Right lung (tissue), 10 donors: ENCODE measurements around the gene HECTD1. TPM values are rescaled to one million over a fixed set of nuclear protein-coding genes. Genes with fewer than 3 reads are reported as not detected.
A peak's percentile ranks its signal among the peaks of the same experiment; 100 is the strongest.
"Not testable (repeated sequence)": the region's sequence is repeated elsewhere in the genome, so short reads cannot be mapped to it uniquely, and the experiment has no call there.

ENCODE experiments used
- DNase-seq, 2 donors: peaks; one replicate each; pipeline ENCODE4 v3.0.0-alpha.2; 2013
- long read RNA-seq, 8 donors: transcript quantifications; one replicate each; lab custom pipeline, GENCODE V29; 2026
- polyA plus RNA-seq, 5 donors: library from polyadenylated mRNA; unstranded; fragments of 120-200 nt; gene quantifications; one replicate each; pipeline versions ENCODE4 v1.2.1 to v1.2.3, GENCODE V29; 2013; ENCODE audit warnings: inconsistent platforms in 1 of 5, low replicate concordance in 1 of 5; ENCODE audit not compliant: insufficient read length in 5 of 5, insufficient read depth in 1 of 5

The HECTD1 gene
- 100 to 1,000 TPM; 144 to 214 (median 192) TPM for polyA plus RNA-seq
- long read RNA-seq, donor 1, partial matches to known transcripts = 5 of 12 reads
- long read RNA-seq, donor 1, other reads (novel, unspliced or antisense) = 0 of 12 reads
- long read RNA-seq, donor 2, partial matches to known transcripts = 0 of 1 reads
- long read RNA-seq, donor 2, other reads (novel, unspliced or antisense) = 0 of 1 reads
- long read RNA-seq, donor 3, partial matches to known transcripts = 6 of 11 reads
- long read RNA-seq, donor 3, other reads (novel, unspliced or antisense) = 0 of 11 reads
- long read RNA-seq, donor 4, partial matches to known transcripts = 0 of 6 reads
- long read RNA-seq, donor 4, other reads (novel, unspliced or antisense) = 0 of 6 reads
- long read RNA-seq, donor 5, transcript HECTD1-214 (2 exons, 684 nt) = minor isoform, 7 of 29 reads
- long read RNA-seq, donor 5, transcript HECTD1-212 (2 exons, 595 nt) = major isoform, 11 of 29 reads
- long read RNA-seq, donor 5, partial matches to known transcripts = 11 of 29 reads
- long read RNA-seq, donor 5, other reads (novel, unspliced or antisense) = 0 of 29 reads
- long read RNA-seq, donor 6, full-length matches to known transcripts = 7 of 7 reads
- long read RNA-seq, donor 6, partial matches to known transcripts = 0 of 7 reads
- long read RNA-seq, donor 6, other reads (novel, unspliced or antisense) = 0 of 7 reads
- long read RNA-seq, donor 7, transcript HECTD1-212 (2 exons, 595 nt) = major isoform, 8 of 17 reads
- long read RNA-seq, donor 7, partial matches to known transcripts = 5 of 17 reads
- long read RNA-seq, donor 7, other reads (novel, unspliced or antisense) = 0 of 17 reads
- long read RNA-seq, donor 8, partial matches to known transcripts = 0 of 3 reads
- long read RNA-seq, donor 8, other reads (novel, unspliced or antisense) = 0 of 3 reads

DNA sequence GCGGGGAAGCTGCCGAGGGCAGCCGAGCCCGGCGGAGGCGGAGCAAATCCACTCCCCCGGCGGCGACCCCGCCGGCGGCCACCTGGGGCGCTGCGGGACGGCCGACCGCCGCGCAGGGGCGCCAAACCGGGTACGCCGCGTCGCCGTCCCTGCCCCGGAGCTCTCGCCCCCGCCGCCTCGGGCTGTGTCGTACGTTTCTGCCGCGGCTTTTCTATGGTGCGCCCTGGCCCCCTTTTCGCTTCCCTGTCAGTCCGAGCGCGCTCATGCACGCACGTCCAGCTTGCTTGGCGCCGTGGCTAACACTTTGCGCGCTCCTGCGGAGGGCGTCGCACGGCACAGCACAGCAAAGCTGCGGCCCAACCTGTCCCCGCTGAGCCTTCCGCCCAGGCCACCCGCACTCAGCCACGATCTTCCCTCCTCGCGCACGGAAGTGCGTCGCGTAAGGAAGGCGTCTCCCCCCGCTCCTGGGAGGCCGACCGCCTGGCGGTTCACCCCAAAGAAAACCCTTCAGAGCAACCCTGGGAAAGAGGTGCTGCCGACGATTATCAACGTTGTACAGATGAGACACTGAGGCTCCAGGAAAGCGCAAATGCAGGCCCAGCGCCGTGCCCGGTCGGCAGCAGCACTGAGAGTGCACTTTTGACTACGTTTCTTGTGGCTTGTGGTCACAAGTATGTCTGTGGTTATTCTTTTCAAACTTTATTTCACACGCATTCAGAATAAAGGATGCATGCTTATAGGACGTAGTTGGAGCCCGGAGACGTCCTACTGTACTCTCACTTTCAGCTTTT is at the start of gene HECTD1:
HECTD1 (minus strand) TSS at position 39 of the 791 bp plus-strand sequence. CDS start 1,857 bp downstream, outside the sequence.
- DNase-seq = peak; percentile 93

DNA sequence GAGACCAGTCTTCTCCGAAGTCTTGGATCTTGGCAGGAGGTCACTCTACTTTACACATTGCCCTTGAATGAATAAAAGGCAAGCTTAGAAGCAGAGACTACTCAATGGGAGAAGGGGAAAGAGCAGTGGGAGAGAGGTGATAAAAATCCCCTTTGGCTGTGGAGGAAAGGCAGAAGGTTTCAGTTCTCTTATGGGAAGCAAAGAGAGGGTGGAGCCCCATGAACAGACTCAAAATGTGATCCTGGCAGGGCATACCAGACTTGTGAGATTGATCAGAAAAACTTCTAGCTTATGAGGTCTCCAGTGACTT is 49.6 kb upstream of the HECTD1 start:
- DNase-seq = no peak

DNA sequence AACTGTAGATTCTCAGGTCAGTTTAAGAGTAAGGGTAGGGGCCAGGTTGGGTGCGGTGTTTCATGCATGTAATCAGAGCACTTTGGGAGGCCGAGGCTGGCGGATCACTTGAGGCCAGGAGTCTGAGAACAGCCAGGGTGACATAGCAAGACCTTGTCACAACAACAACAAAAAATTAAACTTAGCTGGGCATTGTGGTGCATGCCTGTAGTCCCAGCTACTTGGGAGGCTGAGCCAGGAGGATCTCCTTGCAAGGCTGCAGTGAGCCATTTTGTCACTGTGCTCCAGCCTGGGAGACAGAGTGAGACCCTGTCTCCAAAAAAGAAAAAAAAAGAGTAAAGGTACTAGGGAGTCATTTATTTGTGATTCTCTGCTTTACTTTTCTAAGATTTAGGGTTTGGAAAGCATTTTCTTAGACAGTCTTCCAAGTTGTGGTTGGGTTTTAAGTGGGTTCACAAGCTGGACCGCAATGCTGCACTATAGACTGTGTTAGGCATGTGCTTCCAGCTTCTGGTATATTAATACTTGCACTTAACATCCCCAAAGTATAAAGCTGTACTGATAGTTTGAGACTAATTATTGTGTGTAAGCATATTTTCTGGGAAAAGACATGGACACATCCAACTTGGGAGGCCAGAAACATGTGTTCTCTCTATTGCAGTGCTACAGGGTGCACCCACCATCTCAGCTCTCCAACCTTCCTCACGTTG is 49.1 kb upstream of the HECTD1 start:
- no peak for DNase-seq

DNA sequence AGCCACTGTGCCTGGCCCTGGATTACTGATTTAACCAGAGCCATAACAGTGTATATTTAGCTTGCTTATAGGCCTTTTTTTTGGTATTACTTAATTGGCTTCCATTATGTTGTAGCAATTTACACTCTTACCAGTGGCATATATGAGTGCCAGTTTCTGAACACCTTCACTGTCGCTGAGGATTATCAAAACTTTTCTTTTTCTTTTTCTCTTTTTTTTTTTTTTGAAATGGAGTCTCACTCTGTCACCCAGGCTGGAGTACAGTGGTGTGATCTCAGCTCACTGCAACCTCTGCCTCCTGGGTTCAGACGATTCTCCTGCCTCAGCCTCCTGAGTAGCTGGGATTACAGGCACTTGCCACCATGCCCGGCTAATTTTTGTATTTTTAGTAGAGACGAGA is 48.3 kb upstream of the HECTD1 start:
- DNase-seq = not testable (repeated sequence)

DNA sequence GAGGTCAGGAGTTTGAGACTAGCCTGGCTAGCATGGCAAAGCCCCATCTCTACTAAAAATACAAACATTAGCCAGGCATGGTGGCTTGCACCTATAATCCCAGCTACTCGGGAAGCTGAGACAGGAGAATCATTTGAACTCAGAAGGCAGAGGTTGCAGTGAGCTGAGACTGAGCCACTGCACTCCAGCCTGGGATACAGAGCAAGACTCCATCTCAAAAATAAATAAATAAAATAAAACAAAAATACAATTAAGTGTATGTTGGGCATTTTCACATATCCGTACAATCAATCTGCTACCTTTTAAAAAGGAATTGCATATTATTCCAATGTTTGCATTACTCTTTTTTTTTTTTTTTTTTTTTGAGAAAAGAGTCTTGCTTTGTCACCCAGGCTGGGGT is 47.7 kb upstream of the HECTD1 start:
- DNase-seq = no peak

DNA sequence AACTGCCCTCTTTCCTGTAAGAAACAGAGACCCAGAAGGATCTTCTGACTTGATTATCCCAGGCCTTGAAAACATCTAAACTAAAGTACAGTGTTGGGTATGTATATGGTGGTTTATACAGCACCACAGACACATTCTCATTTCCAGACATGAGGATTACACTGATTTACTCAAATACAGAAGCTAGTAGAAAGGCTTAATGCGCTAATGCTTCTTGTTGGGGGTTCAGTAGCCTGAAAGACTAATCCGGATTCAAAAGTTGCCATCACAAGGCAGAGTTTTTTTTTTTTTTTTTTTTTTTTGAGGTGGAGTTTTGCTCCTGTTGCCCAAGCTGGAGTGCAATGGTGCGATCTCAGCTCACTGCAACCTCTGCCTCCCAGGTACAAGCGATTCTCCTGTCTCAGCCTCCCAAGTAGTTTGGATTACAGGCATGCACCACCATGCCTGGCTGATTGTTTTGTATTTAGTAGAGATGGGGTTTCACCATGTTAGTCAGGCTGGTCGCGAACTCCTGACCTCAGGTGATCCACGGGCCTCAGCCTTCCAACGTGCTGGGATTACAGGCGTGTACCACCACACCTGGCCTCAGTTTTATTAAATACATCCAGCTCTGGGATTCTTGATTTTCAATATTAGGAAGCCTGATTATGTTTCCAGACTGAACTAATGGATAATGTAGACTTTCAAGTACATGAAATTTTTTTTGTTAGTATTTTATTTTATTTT is 46.3 kb upstream of the HECTD1 start:
- no peak for DNase-seq

DNA sequence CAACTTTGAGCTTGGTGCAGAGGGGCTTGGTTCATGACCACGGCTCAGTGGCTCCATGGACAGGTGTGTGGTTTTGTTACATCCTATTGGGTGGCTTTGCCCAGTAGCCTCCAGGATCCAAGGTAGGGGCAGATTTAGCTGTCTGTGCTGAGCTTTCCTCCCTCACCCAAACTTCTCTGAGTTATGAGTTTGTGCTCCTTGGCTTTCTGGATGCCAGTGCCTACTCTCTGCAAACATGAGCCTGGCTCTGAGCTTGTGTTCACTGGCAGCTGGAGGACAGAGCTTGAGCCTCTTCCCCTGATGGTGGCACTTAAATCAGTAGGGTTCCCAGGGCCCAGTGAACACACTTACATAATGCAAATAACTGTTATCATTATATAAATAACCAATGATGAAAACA is 45.3 kb upstream of the HECTD1 start:
- no peak for DNase-seq

DNA sequence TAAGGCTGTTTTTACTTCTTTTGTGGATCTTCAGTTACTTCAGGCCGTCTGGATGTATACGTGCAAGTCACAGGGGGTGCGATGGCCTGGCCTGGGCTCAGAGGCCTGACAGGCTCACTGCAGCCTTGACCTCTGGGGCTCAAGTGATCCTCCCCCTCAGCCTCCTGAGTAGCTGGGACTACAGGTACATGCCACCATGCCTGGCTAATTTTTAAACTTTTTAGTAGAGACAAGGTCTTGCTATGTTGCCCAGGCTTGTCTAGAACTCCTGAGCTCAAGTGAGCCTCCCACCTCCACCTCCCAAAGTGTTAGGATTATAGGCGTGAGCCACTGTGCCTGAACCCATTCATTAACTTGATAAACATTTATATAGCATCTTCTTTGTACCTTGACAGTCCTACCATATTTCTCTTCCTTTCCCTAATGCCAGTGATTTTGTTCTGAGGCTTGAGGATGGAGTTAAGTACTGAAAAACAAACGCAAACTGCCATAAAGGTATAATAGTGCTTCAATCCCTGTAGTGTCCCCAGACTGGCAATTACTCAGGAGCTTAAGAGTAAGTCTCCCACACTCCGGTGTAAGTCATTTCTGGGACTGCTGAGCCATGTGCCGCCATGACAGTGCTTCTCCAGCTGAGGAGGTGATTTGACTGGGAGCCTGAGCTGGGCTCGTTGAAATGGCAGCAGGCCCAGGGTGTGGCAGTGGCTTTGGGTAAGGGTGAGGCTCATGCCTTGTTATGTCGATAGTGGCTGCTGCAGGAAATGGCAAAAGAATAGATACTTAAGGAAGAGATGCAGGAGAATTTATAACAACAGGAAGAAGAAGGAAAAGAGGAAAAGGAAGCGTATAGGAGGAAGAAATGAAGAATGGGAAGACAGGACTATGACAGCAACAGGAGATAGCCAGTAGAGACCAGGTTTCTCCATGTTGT is 43.7 kb upstream of the HECTD1 start:
- DNase-seq = no peak

DNA sequence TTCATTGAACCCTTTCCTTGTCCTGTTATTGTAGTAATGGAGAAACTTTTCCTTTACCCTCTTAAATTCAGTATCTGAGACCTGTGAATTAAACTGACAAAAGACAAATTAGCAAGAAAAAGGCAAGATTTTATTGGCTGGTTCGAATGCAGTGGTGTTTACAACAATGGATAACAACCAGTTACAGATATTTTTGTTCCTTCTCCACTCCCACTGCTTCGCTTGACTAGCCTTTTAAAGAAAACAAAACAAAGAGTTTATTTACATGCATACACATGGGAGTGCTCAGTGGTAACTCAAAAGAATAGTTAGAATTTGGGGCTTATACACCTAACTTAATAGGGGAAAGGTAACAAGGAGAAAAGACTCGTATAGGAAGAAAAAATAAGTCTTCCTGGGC is 37.0 kb upstream of the HECTD1 start:
- no peak for DNase-seq

DNA sequence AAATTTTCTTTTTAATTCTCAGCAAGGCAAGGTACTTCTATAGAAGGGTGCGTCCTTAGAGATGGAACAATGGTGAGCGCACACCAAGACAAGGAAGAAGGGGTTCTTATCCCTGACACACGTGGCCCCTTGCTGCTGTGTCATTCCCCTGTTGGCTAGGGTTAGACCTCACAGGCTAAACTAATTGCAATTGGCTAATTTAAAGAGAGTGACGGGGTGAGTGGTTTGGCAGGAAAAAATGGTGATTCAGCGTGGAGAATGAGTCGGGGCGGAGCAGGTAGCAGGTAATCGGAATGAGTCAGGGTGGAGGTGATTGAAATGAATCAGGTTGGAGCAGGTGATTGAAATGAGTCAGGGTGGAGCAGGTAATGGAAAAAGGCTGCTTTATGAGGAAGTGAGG is 36.3 kb upstream of the HECTD1 start:
- DNase-seq = no peak

DNA sequence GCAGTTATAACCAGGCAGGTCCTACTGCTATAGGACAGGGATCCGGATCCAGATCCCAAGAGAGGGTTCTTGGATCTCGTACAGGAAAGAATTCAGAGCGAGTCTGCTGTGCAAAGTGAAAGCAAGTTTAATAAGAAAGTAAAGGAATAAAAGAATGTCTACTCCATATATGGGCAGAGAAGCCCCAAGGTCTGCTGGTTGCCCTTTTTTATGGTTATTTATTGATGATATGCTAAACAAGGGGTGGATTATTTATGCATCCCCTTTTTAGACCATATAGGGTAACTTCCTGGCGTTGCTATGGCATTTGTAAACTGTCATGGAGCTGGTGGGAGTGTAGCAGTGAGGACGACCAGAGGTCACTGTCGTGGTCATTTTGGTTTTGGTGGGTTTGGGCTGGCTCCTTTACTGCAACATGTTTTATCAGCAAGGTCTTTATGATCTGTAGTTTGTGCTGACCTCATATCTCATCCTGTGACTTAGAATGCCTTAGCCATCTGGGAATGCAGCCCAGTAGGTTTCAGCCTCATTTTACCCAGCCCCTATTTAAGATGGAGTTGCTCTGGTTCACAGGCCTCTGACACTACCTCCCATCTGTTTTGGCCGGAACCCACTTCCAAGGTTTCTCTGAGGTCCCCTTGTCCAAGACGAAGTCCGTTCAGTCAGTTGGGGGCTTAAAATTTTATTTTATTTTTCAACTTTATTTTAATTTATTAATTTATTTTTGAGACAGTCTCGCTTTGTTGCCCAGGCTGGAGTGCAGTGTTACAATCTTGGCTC is 34.8 kb upstream of the HECTD1 start:
- DNase-seq = not testable (repeated sequence)

DNA sequence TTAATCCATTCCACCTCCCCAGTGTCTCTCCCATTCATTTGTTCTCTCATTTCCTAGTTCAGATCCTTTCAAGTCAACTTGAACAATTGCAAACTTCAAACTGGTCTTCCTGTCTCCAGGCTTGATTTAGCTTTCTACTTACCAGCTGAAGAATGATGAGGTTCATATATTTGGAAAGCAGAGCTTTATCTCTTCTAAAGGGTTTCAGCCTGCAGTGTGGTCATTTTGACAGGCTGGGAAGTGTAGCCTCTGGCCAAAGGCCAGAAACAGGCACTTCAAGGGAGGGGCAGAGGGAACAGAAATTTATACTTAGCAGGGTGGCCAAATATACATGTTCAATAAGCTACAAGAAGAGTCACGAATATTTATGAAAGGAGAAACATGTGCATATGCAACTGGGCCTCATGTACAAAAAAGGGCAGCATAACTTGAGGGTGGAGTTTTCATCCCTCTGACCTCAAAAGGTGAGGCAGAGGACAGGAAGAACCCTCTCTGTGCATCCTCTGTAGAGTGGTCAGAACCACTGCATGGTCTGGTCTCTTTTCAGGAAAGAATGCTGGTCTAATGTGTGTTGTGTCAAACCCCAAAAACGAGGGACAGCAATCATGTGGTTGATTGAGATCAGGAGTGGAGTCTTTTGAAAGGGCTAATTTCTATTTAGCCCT is 34.0 kb upstream of the HECTD1 start:
- DNase-seq = no peak

DNA sequence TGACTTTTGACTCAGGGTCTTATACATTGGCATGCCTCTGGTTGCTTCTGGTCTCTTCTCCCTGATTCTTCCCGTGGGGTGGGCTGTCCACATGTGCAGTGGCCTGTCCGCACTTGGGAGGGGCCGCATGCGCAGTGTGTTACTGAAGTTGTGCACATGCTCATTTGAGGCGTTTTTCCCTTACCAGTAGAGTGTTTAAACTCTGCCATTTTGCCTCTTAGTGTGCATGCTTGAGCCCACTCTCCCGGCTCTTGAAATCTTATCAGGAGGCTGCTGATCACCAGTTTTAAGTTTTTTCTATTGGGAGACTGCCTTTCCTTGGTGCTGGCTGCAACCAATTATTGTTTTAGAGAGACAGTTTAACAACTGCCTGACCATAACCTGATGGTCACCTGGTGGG is 32.1 kb upstream of the HECTD1 start:
- peak; percentile 29 to 40 for DNase-seq

DNA sequence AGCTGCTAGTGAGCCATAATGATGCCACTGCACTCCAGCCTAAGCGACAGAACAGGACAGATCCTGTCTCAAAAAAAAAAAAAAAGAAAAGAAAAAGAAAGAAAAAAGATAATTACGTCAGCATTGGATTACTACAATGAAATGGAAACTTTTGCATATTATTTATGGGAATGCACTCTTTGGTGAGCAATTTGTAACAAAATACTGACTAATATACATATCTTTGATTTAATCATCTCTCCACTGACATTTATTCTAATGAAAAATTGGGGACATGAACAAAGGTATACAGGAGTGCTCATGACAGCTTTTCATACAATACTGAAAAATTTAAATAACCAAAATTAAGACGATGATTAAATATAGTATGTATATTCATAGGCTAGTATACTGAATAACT is 27.9 kb upstream of the HECTD1 start:
- no peak for DNase-seq

DNA sequence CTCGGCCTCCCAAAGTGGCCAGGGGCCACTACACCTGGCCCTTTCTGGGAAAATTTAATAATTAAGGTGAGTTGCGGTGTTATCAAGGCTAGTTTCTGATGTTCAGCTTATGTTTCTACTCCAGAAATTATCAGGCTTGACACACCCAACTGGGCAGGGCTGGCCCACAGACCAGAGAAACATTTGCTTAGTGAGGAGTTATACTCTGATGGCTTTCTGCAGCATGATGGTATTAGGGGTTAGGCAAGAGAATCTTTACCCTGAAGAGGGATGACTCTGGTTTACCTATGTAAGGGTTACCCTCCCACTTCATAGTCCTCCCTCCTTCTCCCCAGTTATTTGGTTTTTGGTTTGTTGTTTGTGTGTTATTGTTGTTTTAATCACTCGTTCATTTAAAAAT is 24.5 kb upstream of the HECTD1 start:
- no peak for DNase-seq

DNA sequence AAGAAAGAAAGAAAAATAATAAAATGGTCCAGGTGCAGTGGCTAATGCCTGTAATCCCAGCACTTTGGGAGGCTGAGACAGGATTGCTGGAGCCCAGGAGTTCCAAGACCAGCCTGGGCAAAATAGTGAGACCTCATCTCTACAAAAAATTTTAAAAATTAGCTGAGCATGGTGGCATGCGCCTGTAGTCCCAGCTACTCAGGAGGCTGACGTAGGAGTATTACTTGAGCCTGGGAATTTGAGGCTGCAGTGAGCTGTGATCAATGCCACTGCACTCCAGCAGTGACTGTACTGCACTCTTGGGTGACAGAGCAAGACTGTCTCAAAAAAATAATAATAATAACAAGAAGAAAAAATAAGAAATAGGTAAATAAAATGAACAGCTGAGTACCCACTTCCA is 23.7 kb upstream of the HECTD1 start:
- DNase-seq = not testable (repeated sequence)

DNA sequence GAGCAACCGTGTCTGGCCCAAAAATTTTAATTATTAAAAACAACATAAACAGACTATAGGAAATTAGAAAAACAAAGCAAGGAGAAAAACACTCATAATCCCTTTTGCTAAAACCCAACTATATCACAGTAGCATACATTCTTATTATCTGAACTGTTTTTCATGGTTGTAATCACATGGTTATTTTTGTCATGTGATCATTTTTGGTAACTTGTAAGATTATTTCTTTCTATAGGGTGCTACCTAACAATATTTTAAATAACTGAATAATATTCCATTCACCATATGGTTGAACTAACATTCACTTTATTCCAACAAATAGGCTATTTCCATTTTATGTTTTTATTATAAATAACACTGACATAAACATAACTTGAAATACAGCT is 23.0 kb upstream of the HECTD1 start:
- no peak for DNase-seq
